Central memory CD8-positive, alpha-beta T cell (primary cell): ENCODE results near the gene ZNF121.
A peak's percentile ranks its signal among the peaks of the same experiment; 100 is the strongest.
"Not testable (repeated sequence)": the region's sequence is repeated elsewhere in the genome, so short reads cannot be mapped to it uniquely, and the experiment has no call there.

Experiments
- ATAC-seq: fragments of 150-1000 bp; cut with Tn5 transposase; replicated peaks from 2 replicates; pipeline ENCODE4 v1.10.0; 2022; ENCODE audit warnings: mild to moderate bottlenecking, moderate FRiP score, moderate number of reproducible peaks; ENCODE audit not compliant: poor library complexity, severe bottlenecking; ENCODE audit errors: extremely low read depth
- DNase-seq, 2 donors: peaks; one replicate each; pipeline ENCODE4 v3.0.0; 2021; ENCODE audit warnings: low spot score in 2 of 2
- H3K27ac Mint-ChIP-seq: one replicate; pipeline ENCODE4 v1.8.0; 2022; ENCODE audit warnings: low read depth, mild to moderate bottlenecking, moderate library complexity, mixed read lengths
- H3K27me3 Mint-ChIP-seq: one replicate; pipeline ENCODE4 v1.8.0; 2022; ENCODE audit warnings: mixed read lengths
- H3K36me3 Mint-ChIP-seq: one replicate; pipeline ENCODE4 v1.8.0; 2022; ENCODE audit warnings: mild to moderate bottlenecking, moderate library complexity, mixed read lengths; ENCODE audit not compliant: insufficient read depth
- H3K4me1 Mint-ChIP-seq: one replicate; pipeline ENCODE4 v1.8.0; 2022; ENCODE audit warnings: mixed read lengths
- H3K4me3 Mint-ChIP-seq: one replicate; pipeline ENCODE4 v1.8.0; 2022; ENCODE audit warnings: mild to moderate bottlenecking, moderate library complexity, mixed read lengths
- H3K9me3 Mint-ChIP-seq: one replicate; pipeline ENCODE4 v1.8.0; 2022; ENCODE audit warnings: mixed read lengths

Gene ZNF121

GRCh38 chr19:9584073-9584833 lies at the start of gene ZNF121:
Gene ZNF121 (minus strand): TSS chr19:9584504. CDS start chr19:9568097, 16,407 bp downstream.
- H3K27me3 Mint-ChIP-seq: no peaks in the 10 kb centered on the region
- H3K36me3 Mint-ChIP-seq: peaks cover 16% of the 10 kb centered on the region
- H3K4me1 Mint-ChIP-seq: peaks cover 34% of the 10 kb centered on the region
- peak within 1 kb of the TSS; percentile 97 for H3K27ac Mint-ChIP-seq
- DNase-seq: peak; percentile 62 to 69
- no peaks in the 10 kb centered on the region for H3K9me3 Mint-ChIP-seq
- ATAC-seq: peak; percentile 74
- peak within 1 kb of the TSS; percentile 95 for H3K4me3 Mint-ChIP-seq

- Mint-ChIP-seq H3K4me3 (no peak overlapping the region), H3K27ac (no peak overlapping the region), H3K9me3 (no peaks in the 10 kb centered on the region), H3K4me1 (peaks cover 6% of the 10 kb centered on the region), H3K36me3 (peaks cover 5% of the 10 kb centered on the region), H3K27me3 (no peaks in the 10 kb centered on the region)
- no peak for ATAC-seq
- DNase-seq: no peak
Measured at GRCh38 chr19:9627856-9628255, 43.6 kb upstream of the ZNF121 start.

GRCh38 chr19:9622531-9622930 lies 38.2 kb upstream of the ZNF121 start:
- H3K27ac Mint-ChIP-seq: no peak overlapping the region
- peaks cover 33% of the 10 kb centered on the region for H3K4me1 Mint-ChIP-seq
- peaks cover 28% of the 10 kb centered on the region for H3K36me3 Mint-ChIP-seq
- no peak for ATAC-seq
- H3K9me3 Mint-ChIP-seq: no peaks in the 10 kb centered on the region
- no peak overlapping the region for H3K4me3 Mint-ChIP-seq
- no peaks in the 10 kb centered on the region for H3K27me3 Mint-ChIP-seq
- DNase-seq: no peak

GRCh38 chr19:9621156-9622037 lies 37.1 kb upstream of the ZNF121 start, which contains the start of gene ZNF561:
Gene ZNF561 (minus strand): TSS chr19:9621232. CDS start chr19:9619456, 1,776 bp downstream.
- Mint-ChIP-seq H3K4me1 (peaks cover 33% of the 10 kb centered on the region), H3K9me3 (no peaks in the 10 kb centered on the region), H3K27ac (peak within 1 kb of the TSS; percentile 99), H3K36me3 (peaks cover 35% of the 10 kb centered on the region), H3K4me3 (peak within 1 kb of the TSS; percentile 98), H3K27me3 (no peaks in the 10 kb centered on the region)
- ATAC-seq (peak; percentile 95), DNase-seq (peak; percentile 78 to 88)

- Mint-ChIP-seq H3K4me3 (peak overlapping the region; percentile 98), H3K4me1 (peaks cover 29% of the 10 kb centered on the region), H3K9me3 (no peaks in the 10 kb centered on the region), H3K27ac (peak overlapping the region; percentile 99), H3K27me3 (no peaks in the 10 kb centered on the region), H3K36me3 (peaks cover 41% of the 10 kb centered on the region)
- ATAC-seq: no peak
- DNase-seq: no peak
Measured at GRCh38 chr19:9620842-9621155, 36.5 kb upstream of the ZNF121 start.

- H3K36me3 Mint-ChIP-seq: peaks cover 73% of the 10 kb centered on the region
Measured at GRCh38 chr19:9615844-9616243, 31.5 kb upstream of the ZNF121 start.

GRCh38 chr19:9610484-9611113 lies 26.3 kb upstream of the ZNF121 start:
- H3K4me1 Mint-ChIP-seq: no peaks in the 10 kb centered on the region
- DNase-seq (no peak), ATAC-seq (no peak)
- H3K36me3 Mint-ChIP-seq: peaks cover 55% of the 10 kb centered on the region
- H3K4me3 Mint-ChIP-seq: no peak overlapping the region
- H3K9me3 Mint-ChIP-seq: peaks cover 5% of the 10 kb centered on the region
- H3K27me3 Mint-ChIP-seq: no peaks in the 10 kb centered on the region
- H3K27ac Mint-ChIP-seq: no peak overlapping the region

More at GRCh38 chr19:9615844-9616243, 31.5 kb upstream of the ZNF121 start:
- H3K27ac Mint-ChIP-seq: no peak overlapping the region
- H3K9me3 Mint-ChIP-seq: no peaks in the 10 kb centered on the region
- DNase-seq (no peak), ATAC-seq (no peak)
- no peak overlapping the region for H3K4me3 Mint-ChIP-seq
- H3K4me1 Mint-ChIP-seq: peaks cover 15% of the 10 kb centered on the region
- no peaks in the 10 kb centered on the region for H3K27me3 Mint-ChIP-seq

- Mint-ChIP-seq H3K4me1 (no peaks in the 10 kb centered on the region), H3K27ac (no peak overlapping the region), H3K9me3 (peaks cover 6% of the 10 kb centered on the region), H3K27me3 (no peaks in the 10 kb centered on the region), H3K36me3 (peaks cover 41% of the 10 kb centered on the region), H3K4me3 (no peak overlapping the region)
- ATAC-seq: no peak
- DNase-seq: no peak
Measured at GRCh38 chr19:9608912-9609311, 24.6 kb upstream of the ZNF121 start.

GRCh38 chr19:9597027-9597426 lies 12.7 kb upstream of the ZNF121 start:
- Mint-ChIP-seq H3K36me3 (no peaks in the 10 kb centered on the region), H3K9me3 (peaks cover 11% of the 10 kb centered on the region), H3K4me3 (no peak overlapping the region), H3K4me1 (no peaks in the 10 kb centered on the region), H3K27ac (no peak overlapping the region), H3K27me3 (peaks cover 43% of the 10 kb centered on the region)
- DNase-seq: no peak
- no peak for ATAC-seq

- Mint-ChIP-seq H3K4me1 (peaks cover 18% of the 10 kb centered on the region), H3K27me3 (peaks cover 12% of the 10 kb centered on the region), H3K36me3 (peaks cover 14% of the 10 kb centered on the region), H3K9me3 (no peaks in the 10 kb centered on the region), H3K4me3 (no peak overlapping the region), H3K27ac (no peak overlapping the region)
- peak; percentile 53 to 60 for DNase-seq
- no peak for ATAC-seq
Measured at GRCh38 chr19:9586764-9587163, 2.5 kb upstream of the ZNF121 start.

- not testable (repeated sequence) for H3K9me3 Mint-ChIP-seq, ATAC-seq, H3K27me3 Mint-ChIP-seq, DNase-seq
- peaks cover 26% of the 10 kb centered on the region for H3K36me3 Mint-ChIP-seq
- peaks cover 47% of the 10 kb centered on the region for H3K4me1 Mint-ChIP-seq
- peak overlapping the region; percentile 64 for H3K4me3 Mint-ChIP-seq
- H3K27ac Mint-ChIP-seq: peak overlapping the region; percentile 5
Measured at GRCh38 chr19:9582081-9582725, 2.1 kb downstream of the ZNF121 start.

- Mint-ChIP-seq H3K4me1 (peaks cover 55% of the 10 kb centered on the region), H3K36me3 (peaks cover 33% of the 10 kb centered on the region), H3K27me3 (no peaks in the 10 kb centered on the region), H3K4me3 (no peak overlapping the region), H3K9me3 (no peaks in the 10 kb centered on the region), H3K27ac (no peak overlapping the region)
- ATAC-seq: no peak
- no peak for DNase-seq
Measured at GRCh38 chr19:9580728-9581127, 3.6 kb downstream of the ZNF121 start.
